Ovary (tissue), 3 donors: ENCODE results near the gene DUSP22.

Source experiments
- EP300 ChIP-seq: sonication (generic); formaldehyde crosslinking; IDR thresholded peaks from one replicate; pipeline ENCODE4 v1.6.1; 2017; ENCODE audit warnings: antibody characterized with exemption
- POLR2A ChIP-seq: fragments of 450-650 bp; IDR thresholded peaks from one replicate; pipeline ENCODE4 v1.6.1; 2017; ENCODE audit warnings: antibody characterized with exemption, mild to moderate bottlenecking, moderate library complexity
- TF ChIP-seq, protein P1 (sequence below), 3 donors: fragments of 450-650 bp in 2 of 3; fragments of 200-600 bp in 1 of 3; IDR thresholded peaks; one replicate each; pipeline versions ENCODE4 v1.5.1 to v1.8.0; 2016 to 2022; ENCODE audit warnings: antibody characterized with exemption in 3 of 3, mild to moderate bottlenecking in 1 of 3
- donor health status: DM: no; HTN: no; CAD: no.

DNA sequence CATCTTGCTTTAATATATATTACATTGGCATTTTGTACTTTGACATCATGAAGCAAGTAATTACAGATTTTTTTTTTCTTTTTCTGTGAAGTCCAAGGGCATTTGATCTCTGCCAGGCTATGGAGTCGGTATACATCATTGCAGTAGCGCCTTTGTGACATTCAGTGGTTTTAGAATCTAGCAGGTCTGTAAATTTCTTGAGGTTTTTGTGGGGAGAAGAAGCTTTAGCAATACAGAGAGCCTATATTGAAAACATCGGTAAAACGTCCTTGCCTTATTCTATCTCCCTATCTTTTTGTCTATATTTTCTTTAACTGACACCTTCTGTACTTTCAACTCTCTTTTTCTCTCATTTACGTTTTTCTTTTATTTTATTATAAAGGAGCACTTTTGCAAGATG is 47.2 kb downstream of the DUSP22 start:
- TF ChIP-seq, protein P1, sequence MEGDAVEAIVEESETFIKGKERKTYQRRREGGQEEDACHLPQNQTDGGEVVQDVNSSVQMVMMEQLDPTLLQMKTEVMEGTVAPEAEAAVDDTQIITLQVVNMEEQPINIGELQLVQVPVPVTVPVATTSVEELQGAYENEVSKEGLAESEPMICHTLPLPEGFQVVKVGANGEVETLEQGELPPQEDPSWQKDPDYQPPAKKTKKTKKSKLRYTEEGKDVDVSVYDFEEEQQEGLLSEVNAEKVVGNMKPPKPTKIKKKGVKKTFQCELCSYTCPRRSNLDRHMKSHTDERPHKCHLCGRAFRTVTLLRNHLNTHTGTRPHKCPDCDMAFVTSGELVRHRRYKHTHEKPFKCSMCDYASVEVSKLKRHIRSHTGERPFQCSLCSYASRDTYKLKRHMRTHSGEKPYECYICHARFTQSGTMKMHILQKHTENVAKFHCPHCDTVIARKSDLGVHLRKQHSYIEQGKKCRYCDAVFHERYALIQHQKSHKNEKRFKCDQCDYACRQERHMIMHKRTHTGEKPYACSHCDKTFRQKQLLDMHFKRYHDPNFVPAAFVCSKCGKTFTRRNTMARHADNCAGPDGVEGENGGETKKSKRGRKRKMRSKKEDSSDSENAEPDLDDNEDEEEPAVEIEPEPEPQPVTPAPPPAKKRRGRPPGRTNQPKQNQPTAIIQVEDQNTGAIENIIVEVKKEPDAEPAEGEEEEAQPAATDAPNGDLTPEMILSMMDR (IDR thresholded peaks at IDR 0.05), result no peak
- TF ChIP-seq EP300, result no peak
- TF ChIP-seq POLR2A, result no peak
